Caco-2 (cell line): ENCODE measurements around the gene DPEP3. TPM values are rescaled to one million over a fixed set of nuclear protein-coding genes. Genes with fewer than 3 reads are reported as not detected.
"Not testable (repeated sequence)": the region's sequence is repeated elsewhere in the genome, so short reads cannot be mapped to it uniquely, and the experiment has no call there.

Source experiments
- BruUV-seq: library from RNA; stranded (reverse); fragments of 400-500 nt; replicated peaks from 2 replicates; lab custom pipeline; 2021; lab: Mats Ljungman, UMichigan
- CTCF ChIA-PET: fragments of 300-600 bp; sonication (Branson Sonifier 250); formaldehyde crosslinking; loops from one replicate; lab custom pipeline; 2022; ENCODE audit warnings: antibody characterized with exemption; lab: Charles Lee
- POLR2A ChIA-PET: fragments of 300-600 bp; sonication (Branson Sonifier 250); formaldehyde crosslinking; loops from one replicate; lab custom pipeline; 2022; ENCODE audit warnings: antibody characterized with exemption; lab: Charles Lee
- DNase-seq, 2 experiments: peaks; one replicate each; pipeline versions ENCODE4 v3.0.0 to v3.0.0-alpha.2; 2020 to 2022
- H3K27me3 ChIP-seq: replicated peaks from 2 replicates; pipeline ENCODE4 v1.6.0; 2011; ENCODE audit warnings: low read length; ENCODE audit not compliant: control insufficient read depth, insufficient read depth
- H3K36me3 ChIP-seq: 2 replicates; pipeline ENCODE4 v1.5.1; 2011; ENCODE audit warnings: low read length; ENCODE audit not compliant: control insufficient read depth, insufficient read depth
- H3K4me1 ChIP-seq: fragments of 250-450 bp; sonication (Bioruptor Pico); 2 replicates; pipeline ENCODE4 v1.5.1; 2020; ENCODE audit warnings: mild to moderate bottlenecking
- H3K4me3 ChIP-seq: 2 replicates; pipeline ENCODE4 v1.5.1; 2011; ENCODE audit warnings: low read depth, mild to moderate bottlenecking, control low read depth, low read length
- H3K9me3 ChIP-seq: fragments of 250-450 bp; sonication (Bioruptor Pico); 2 replicates; pipeline ENCODE4 v1.5.1; 2020; ENCODE audit warnings: mild to moderate bottlenecking, moderate library complexity
- H3K27ac Mint-ChIP-seq: one replicate; pipeline ENCODE4 v1.8.0; 2022; ENCODE audit warnings: mixed read lengths; ENCODE audit not compliant: unreplicated experiment
- H3K27me3 Mint-ChIP-seq: one replicate; pipeline ENCODE4 v1.8.0; 2022; ENCODE audit warnings: mixed read lengths; ENCODE audit not compliant: insufficient read depth, unreplicated experiment
- H3K36me3 Mint-ChIP-seq: one replicate; pipeline ENCODE4 v1.8.0; 2022; ENCODE audit warnings: mild to moderate bottlenecking, mixed read lengths; ENCODE audit not compliant: insufficient read depth, unreplicated experiment
- H3K4me1 Mint-ChIP-seq: one replicate; pipeline ENCODE4 v1.8.0; 2022; ENCODE audit warnings: low read depth, mixed read lengths; ENCODE audit not compliant: unreplicated experiment
- H3K4me3 Mint-ChIP-seq: one replicate; pipeline ENCODE4 v1.8.0; 2022; ENCODE audit warnings: mild to moderate bottlenecking, moderate library complexity, mixed read lengths; ENCODE audit not compliant: unreplicated experiment
- H3K9me3 Mint-ChIP-seq: one replicate; pipeline ENCODE4 v1.8.0; 2022; ENCODE audit warnings: mixed read lengths; ENCODE audit not compliant: unreplicated experiment
- intact Hi-C: fragments of 100-400 bp; cut with micrococcal nuclease; formaldehyde crosslinking; loops from one replicate; pipeline ENCODE4 v1.10.0; 2022; ENCODE audit not compliant: unreplicated experiment
- total RNA-seq: library from RNA; stranded (reverse); gene quantifications from 2 replicates; pipeline ENCODE4 v1.2.3, GENCODE V29; 2022
- TF ChIP-seq, protein P1 (sequence below), 2 experiments: fragments of 200-600 bp in 1 of 2; IDR thresholded peaks; 1 replicate in 1 of 2; 2 replicates in 1 of 2; pipeline versions ENCODE4 v1.5.1 to v1.8.0; 2011 to 2022; ENCODE audit warnings: antibody characterized with exemption in 1 of 2, control low read depth in 1 of 2, inconsistent platforms in 1 of 2, low read depth in 1 of 2, low read length in 1 of 2, mild to moderate bottlenecking in 1 of 2, moderate library complexity in 1 of 2; ENCODE audit not compliant: insufficient read depth in 1 of 2, severe bottlenecking in 1 of 2, unreplicated experiment in 1 of 2

DPEP3 gene
- total RNA-seq, 1 experiment from 2014 or later = not detected

DNA sequence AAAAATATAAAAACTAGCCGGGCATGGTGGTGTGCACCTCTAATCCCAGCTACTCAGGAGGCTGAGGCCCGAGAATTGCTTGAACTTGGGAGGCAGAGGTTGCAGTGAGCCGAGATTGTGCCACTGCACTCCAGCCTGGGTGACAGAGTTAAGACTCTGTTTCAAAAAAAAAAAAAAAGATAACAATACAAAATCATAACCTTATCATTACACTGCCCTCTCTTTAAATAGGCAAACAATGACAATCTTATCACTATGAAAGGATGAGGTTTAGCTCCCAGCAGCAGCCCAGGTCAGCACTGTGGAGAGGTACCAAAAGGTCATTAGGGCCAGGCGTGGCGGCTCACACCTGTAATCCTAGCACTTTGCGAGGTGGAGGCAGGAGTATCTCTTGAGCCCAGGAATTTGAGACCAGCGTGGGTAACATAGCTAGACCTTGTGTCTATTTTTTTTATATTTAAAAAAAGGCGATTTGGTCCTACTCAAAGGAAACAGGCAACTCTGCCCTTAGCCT lies 38.9 kb upstream of the DPEP3 start:
- Mint-ChIP-seq H3K27ac (no peak overlapping the region), H3K27me3 (no peaks in the 10 kb centered on the region), H3K4me3 (no peak overlapping the region), H3K36me3 (peaks cover 30% of the 10 kb centered on the region), H3K9me3 (no peaks in the 10 kb centered on the region), H3K4me1 (peaks cover 8% of the 10 kb centered on the region)
- DNase-seq = no peak
- H3K36me3 ChIP-seq = no peaks in the 10 kb centered on the region; the same call in 1 of the 2 replicates
- no peaks in the 10 kb centered on the region; the same call in 1 of the 2 replicates for H3K4me1 ChIP-seq
- CTCF ChIA-PET = interaction anchor here (0.6 kb wide), 1 partner anchor 128 kb away, joined by 4 read pairs; no protein-coding TSS in a partner anchor
- TF ChIP-seq, protein P1, sequence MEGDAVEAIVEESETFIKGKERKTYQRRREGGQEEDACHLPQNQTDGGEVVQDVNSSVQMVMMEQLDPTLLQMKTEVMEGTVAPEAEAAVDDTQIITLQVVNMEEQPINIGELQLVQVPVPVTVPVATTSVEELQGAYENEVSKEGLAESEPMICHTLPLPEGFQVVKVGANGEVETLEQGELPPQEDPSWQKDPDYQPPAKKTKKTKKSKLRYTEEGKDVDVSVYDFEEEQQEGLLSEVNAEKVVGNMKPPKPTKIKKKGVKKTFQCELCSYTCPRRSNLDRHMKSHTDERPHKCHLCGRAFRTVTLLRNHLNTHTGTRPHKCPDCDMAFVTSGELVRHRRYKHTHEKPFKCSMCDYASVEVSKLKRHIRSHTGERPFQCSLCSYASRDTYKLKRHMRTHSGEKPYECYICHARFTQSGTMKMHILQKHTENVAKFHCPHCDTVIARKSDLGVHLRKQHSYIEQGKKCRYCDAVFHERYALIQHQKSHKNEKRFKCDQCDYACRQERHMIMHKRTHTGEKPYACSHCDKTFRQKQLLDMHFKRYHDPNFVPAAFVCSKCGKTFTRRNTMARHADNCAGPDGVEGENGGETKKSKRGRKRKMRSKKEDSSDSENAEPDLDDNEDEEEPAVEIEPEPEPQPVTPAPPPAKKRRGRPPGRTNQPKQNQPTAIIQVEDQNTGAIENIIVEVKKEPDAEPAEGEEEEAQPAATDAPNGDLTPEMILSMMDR (IDR thresholded peaks at IDR 0.05; ENCODE audit: insufficient read depth in 1 of 2, low read depth in 1 of 2, low read length in 1 of 2, severe bottlenecking in 1 of 2, unreplicated experiment in 1 of 2) = no peak
- BruUV-seq = no TSS peak
- no peaks in the 10 kb centered on the region for H3K9me3 ChIP-seq
- intact Hi-C loops = no loop called here
- H3K4me3 ChIP-seq = no peak overlapping the region
- H3K27me3 ChIP-seq = no peaks in the 10 kb centered on the region
- POLR2A ChIA-PET = interaction anchor here (0.6 to 0.7 kb wide), 2 partner anchors 54 to 113 kb away, joined by 3 to 6 read pairs; no protein-coding TSS in a partner anchor

DNA sequence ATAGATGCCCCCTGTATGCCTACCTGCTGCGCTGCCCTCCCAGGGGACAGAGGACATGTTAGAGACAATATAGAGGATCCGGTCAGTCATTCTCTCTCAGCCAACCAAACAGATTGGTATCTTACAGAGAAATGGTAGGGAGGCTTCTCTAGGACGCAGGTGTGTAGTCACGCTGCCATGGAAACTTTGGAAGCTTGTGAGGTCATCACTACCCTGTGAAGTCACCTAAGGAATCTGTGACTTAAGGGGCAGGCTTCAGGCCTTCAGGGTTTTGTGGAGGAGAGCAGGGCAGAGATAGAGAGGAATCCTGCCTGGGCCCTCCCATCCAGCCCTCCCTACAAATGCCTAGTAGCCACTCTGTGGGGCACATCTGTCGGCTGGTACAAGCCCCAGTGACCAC lies 35.4 kb upstream of the DPEP3 start, which contains the start of gene DPEP2NB:
Gene DPEP2NB (minus strand): TSS at position 231 of the 400 bp plus-strand sequence. CDS start 141 bp downstream, at position 90.
- Mint-ChIP-seq H3K9me3 (no peaks in the 10 kb centered on the region), H3K27me3 (peaks cover 3% of the 10 kb centered on the region), H3K36me3 (peaks cover 6% of the 10 kb centered on the region), H3K27ac (no peak within 1 kb of the TSS), H3K4me3 (no peak within 1 kb of the TSS), H3K4me1 (peaks cover 8% of the 10 kb centered on the region)
- Histone ChIP-seq H3K4me1 (no peaks in the 10 kb centered on the region), H3K36me3 (no peaks in the 10 kb centered on the region), H3K9me3 (no peaks in the 10 kb centered on the region), H3K4me3 (no peak within 1 kb of the TSS), H3K27me3 (no peaks in the 10 kb centered on the region)
- ChIA-PET CTCF (interaction anchor here (1.1 kb wide), 1 partner anchor 312 kb away, joined by 3 read pairs; no protein-coding TSS in a partner anchor), POLR2A (no interaction called here)
- DNase-seq = no peak
- no TSS peak for BruUV-seq
- TF ChIP-seq, protein P1 (IDR thresholded peaks at IDR 0.05; ENCODE audit: insufficient read depth in 1 of 2, low read depth in 1 of 2, low read length in 1 of 2, severe bottlenecking in 1 of 2, unreplicated experiment in 1 of 2) = no peak
- intact Hi-C loops = no loop called here

DNA sequence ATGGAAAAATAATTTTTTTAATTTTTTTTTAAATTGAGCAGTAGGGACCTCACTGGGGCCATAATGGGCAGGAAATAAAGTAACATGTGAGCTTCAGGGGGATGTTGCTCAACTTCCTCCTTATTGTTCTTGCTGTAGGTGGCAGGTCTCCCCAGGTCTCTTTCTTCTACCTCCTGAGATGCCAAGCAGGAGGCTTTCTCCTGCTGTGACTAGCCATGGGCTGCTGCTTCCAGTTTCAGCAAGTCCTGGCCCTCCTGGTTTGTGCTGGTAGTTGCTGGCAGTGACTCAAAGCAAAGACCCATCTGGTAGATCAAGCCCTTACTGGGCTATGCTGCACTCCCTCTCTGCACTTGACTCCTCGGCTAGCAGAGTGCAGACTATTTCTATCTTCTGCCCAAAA lies 33.1 kb upstream of the DPEP3 start:
- ChIA-PET CTCF (no interaction called here), POLR2A (no interaction called here)
- H3K4me1 ChIP-seq = no peaks in the 10 kb centered on the region
- Mint-ChIP-seq H3K36me3 (no peaks in the 10 kb centered on the region), H3K4me3 (no peak overlapping the region), H3K4me1 (no peaks in the 10 kb centered on the region), H3K27ac (no peak overlapping the region), H3K27me3 (peaks cover 6% of the 10 kb centered on the region), H3K9me3 (no peaks in the 10 kb centered on the region)
- H3K27me3 ChIP-seq = no peaks in the 10 kb centered on the region
- intact Hi-C loops = no loop called here
- no peak overlapping the region for H3K4me3 ChIP-seq
- H3K9me3 ChIP-seq = no peaks in the 10 kb centered on the region
- H3K36me3 ChIP-seq = no peaks in the 10 kb centered on the region
- no TSS peak for BruUV-seq
- TF ChIP-seq, protein P1 (IDR thresholded peaks at IDR 0.05; ENCODE audit: insufficient read depth in 1 of 2, low read depth in 1 of 2, low read length in 1 of 2, severe bottlenecking in 1 of 2, unreplicated experiment in 1 of 2) = no peak
- DNase-seq = no peak

- H3K4me3 Mint-ChIP-seq, H3K36me3 ChIP-seq, H3K9me3 ChIP-seq, H3K4me1 ChIP-seq, H3K27ac Mint-ChIP-seq, H3K27me3 Mint-ChIP-seq, H3K4me1 Mint-ChIP-seq, BruUV-seq, H3K36me3 Mint-ChIP-seq, DNase-seq, H3K27me3 ChIP-seq, H3K4me3 ChIP-seq, intact Hi-C loops, H3K9me3 Mint-ChIP-seq: not testable (repeated sequence)
- ChIA-PET CTCF (interaction anchor here (0.6 kb wide), 1 partner anchor 10 kb away, joined by 3 read pairs; no protein-coding TSS in a partner anchor), POLR2A (interaction anchor here (0.6 kb wide), 1 partner anchor 14 kb away, joined by 4 read pairs; no protein-coding TSS in a partner anchor)
These were observed 29.6 kb upstream of the DPEP3 start for GRCh38 chr16:68009872-68010271.
